Thoracic aorta (tissue), 2 donors: ENCODE data around the gene CTBP2. TPM values are rescaled to one million over a fixed set of nuclear protein-coding genes. Genes with fewer than 3 reads are reported as not detected.

Experiments
- ATAC-seq: fragments of 150-250 bp; one replicate; pipeline ENCODE4 v1.8.0; 2017; ENCODE audit warnings: low read depth; ENCODE audit not compliant: insufficient number of reproducible peaks, low FRiP score
- DNase-seq: peaks from one replicate; pipeline ENCODE4 v3.0.0-alpha.2; 2020; ENCODE audit warnings: low spot score
- H3K27ac ChIP-seq, 2 donors: fragments of 200-600 bp; sonication (generic); 1 replicate in 1 of 2; 2 replicates in 1 of 2; pipeline ENCODE4 v1.5.1; 2016; ENCODE audit warnings: mild to moderate bottlenecking in 2 of 2, moderate library complexity in 2 of 2
- H3K27me3 ChIP-seq: fragments of 200-600 bp; sonication (generic); replicated peaks from 2 replicates; pipeline ENCODE4 v1.6.0; 2016; ENCODE audit warnings: mild to moderate bottlenecking; ENCODE audit not compliant: insufficient read depth
- H3K36me3 ChIP-seq: fragments of 200-600 bp; sonication (generic); one replicate; pipeline ENCODE4 v1.5.1; 2016
- H3K4me1 ChIP-seq, 2 donors: fragments of 200-600 bp; sonication (generic); 1 replicate in 1 of 2; 2 replicates in 1 of 2; pipeline versions ENCODE4 v1.5.1 to v1.6.0; 2016; ENCODE audit warnings: low read depth in 2 of 2, mild to moderate bottlenecking in 1 of 2; ENCODE audit not compliant: control insufficient read depth in 1 of 2
- H3K4me3 ChIP-seq: fragments of 200-600 bp; sonication (generic); 2 replicates; pipeline ENCODE4 v1.5.1; 2016; ENCODE audit warnings: mild to moderate bottlenecking
- H3K9me3 ChIP-seq: fragments of 200-600 bp; sonication (generic); 2 replicates; pipeline ENCODE4 v1.5.1; 2016
- CTCF ChIP-seq: fragments of 200-600 bp; sonication (generic); IDR thresholded peaks from one replicate; pipeline ENCODE4 v1.5.1; 2019; ENCODE audit warnings: antibody characterized with exemption
- total RNA-seq, 2 donors: library from RNA; depleted of rRNA; stranded (reverse); fragments of >200 nt; gene quantifications; one replicate each; pipeline versions ENCODE4 v1.1.0 to v1.2.3, GENCODE V29; 2016

Gene CTBP2
- total RNA-seq, 2 donors from 2014 or later: 62.8 to 80.6 TPM

GRCh38 chr10:125016123-125016522 lies 144.2 kb downstream of the CTBP2 start:
- no peaks in the 10 kb centered on the region for H3K36me3 ChIP-seq
- H3K4me3 ChIP-seq: peak overlapping the region; percentile 53
- DNase-seq (peak; percentile 80), ATAC-seq (peak; percentile 29)
- H3K9me3 ChIP-seq: no peaks in the 10 kb centered on the region
- TF ChIP-seq CTCF: no peak
- peak overlapping the region; percentile 93 to 97 for H3K27ac ChIP-seq
- H3K27me3 ChIP-seq: no peaks in the 10 kb centered on the region
- H3K4me1 ChIP-seq: peaks cover 56 to 100% of the 10 kb centered on the region in 2 donors

GRCh38 chr10:125015356-125015944 lies 144.9 kb downstream of the CTBP2 start:
- H3K27me3 ChIP-seq: no peaks in the 10 kb centered on the region
- peak overlapping the region; percentile 93 to 97 for H3K27ac ChIP-seq
- H3K4me1 ChIP-seq: peaks cover 59 to 100% of the 10 kb centered on the region in 2 donors
- peak overlapping the region; percentile 53 for H3K4me3 ChIP-seq
- DNase-seq (no peak), ATAC-seq (peak; percentile 23)
- no peak for TF ChIP-seq CTCF
- no peaks in the 10 kb centered on the region for H3K36me3 ChIP-seq
- no peaks in the 10 kb centered on the region for H3K9me3 ChIP-seq

- Histone ChIP-seq H3K4me1 (peaks cover 59 to 100% of the 10 kb centered on the region in 2 donors), H3K27ac (peak overlapping the region; percentile 93 to 97), H3K9me3 (no peaks in the 10 kb centered on the region), H3K4me3 (peak overlapping the region; percentile 53), H3K27me3 (no peaks in the 10 kb centered on the region), H3K36me3 (no peaks in the 10 kb centered on the region)
- DNase-seq: no peak
- ATAC-seq: no peak
- no peak for TF ChIP-seq CTCF
These were observed 145.5 kb downstream of the CTBP2 start for GRCh38 chr10:125014836-125015355.

- DNase-seq (no peak), ATAC-seq (no peak)
- Histone ChIP-seq H3K4me1 (peaks cover 58 to 100% of the 10 kb centered on the region in 2 donors), H3K9me3 (no peaks in the 10 kb centered on the region), H3K4me3 (no peak overlapping the region), H3K27ac (peak overlapping the region; percentile 93 to 97), H3K27me3 (no peaks in the 10 kb centered on the region), H3K36me3 (no peaks in the 10 kb centered on the region)
- no peak for TF ChIP-seq CTCF
These were observed 146.1 kb downstream of the CTBP2 start for GRCh38 chr10:125014086-125014830.

DNA sequence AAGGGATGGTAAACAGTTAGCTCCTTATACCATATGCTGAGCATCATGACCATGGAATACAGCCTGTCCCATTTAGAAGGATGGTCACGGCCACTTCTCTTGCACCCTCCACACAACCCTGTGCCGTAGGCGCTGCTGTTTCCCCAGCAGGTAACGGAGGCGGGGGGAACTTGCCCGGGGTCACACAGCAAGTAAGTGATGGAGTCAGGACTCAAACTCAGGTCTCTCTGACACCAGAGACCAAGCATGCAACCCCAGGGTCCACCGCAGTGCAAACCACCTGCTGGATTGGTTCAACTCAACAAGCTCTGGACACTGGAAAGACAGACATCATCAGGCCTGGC lies 146.9 kb downstream of the CTBP2 start:
- peaks cover 50 to 100% of the 10 kb centered on the region in 2 donors for H3K4me1 ChIP-seq
- no peak overlapping the region for H3K4me3 ChIP-seq
- ATAC-seq (no peak), DNase-seq (no peak)
- no peaks in the 10 kb centered on the region for H3K9me3 ChIP-seq
- TF ChIP-seq CTCF: no peak
- peak overlapping the region; percentile 93 to 97 for H3K27ac ChIP-seq
- no peaks in the 10 kb centered on the region for H3K27me3 ChIP-seq
- no peaks in the 10 kb centered on the region for H3K36me3 ChIP-seq
